Measurements from ENCODE around the gene NLK. TPM values are rescaled to one million over a fixed set of nuclear protein-coding genes. Genes with fewer than 3 reads are reported as not detected.
"Not testable (repeated sequence)": the region's sequence is repeated elsewhere in the genome, so short reads cannot be mapped to it uniquely, and the experiment has no call there.

Gene NLK
- total RNA-seq, 2 donors from 2014 or later, result 15.5 to 30.1 TPM

- Histone ChIP-seq H3K36me3 (replicated peaks in 1 of 2; ENCODE audit: insufficient read depth in 1 of 2, low read depth in 2 of 2) (no peaks in the 10 kb centered on the region), H3K27ac (no peak overlapping the region), H3K9me3 (no peaks in the 10 kb centered on the region), H3K4me3 (no peak overlapping the region), H3K27me3 (no peaks in the 10 kb centered on the region), H3K4me1 (no peaks in the 10 kb centered on the region)
- intact Hi-C loops (cut with DNase I), result no loop called here
- ATAC-seq, result peak; percentile 27
- DNase-seq, result no peak
- WGBS, 2 donors, result 90 to 96% methylated on average over 1 of the region's 1 CpG
- TF ChIP-seq CTCF (IDR thresholded peaks at IDR 0.05) (no peak), POLR2A (IDR thresholded peaks at IDR 0.05) (no peak)
Observed at GRCh38 chr17:28204751-28205150, 162.3 kb downstream of the NLK start.

- no peaks in the 10 kb centered on the region for H3K36me3 ChIP-seq (replicated peaks in 1 of 2; ENCODE audit: insufficient read depth in 1 of 2, low read depth in 2 of 2)
- ATAC-seq (no peak), DNase-seq (no peak)
- intact Hi-C loops (cut with DNase I), result no loop called here
- H3K4me1 ChIP-seq, result no peaks in the 10 kb centered on the region
- no peak overlapping the region for H3K4me3 ChIP-seq
- TF ChIP-seq POLR2A (IDR thresholded peaks at IDR 0.05) (no peak), CTCF (IDR thresholded peaks at IDR 0.05) (no peak)
- no peak overlapping the region for H3K27ac ChIP-seq
- no peaks in the 10 kb centered on the region for H3K27me3 ChIP-seq
- no peaks in the 10 kb centered on the region for H3K9me3 ChIP-seq
Observed at GRCh38 chr17:28206292-28206691, 163.8 kb downstream of the NLK start.

- no peaks in the 10 kb centered on the region for H3K36me3 ChIP-seq (replicated peaks in 1 of 2; ENCODE audit: insufficient read depth in 1 of 2, low read depth in 2 of 2)
- no peaks in the 10 kb centered on the region for H3K4me1 ChIP-seq
- DNase-seq (no peak), ATAC-seq (no peak)
- TF ChIP-seq POLR2A (IDR thresholded peaks at IDR 0.05) (no peak), CTCF (IDR thresholded peaks at IDR 0.05) (no peak)
- 83 to 85% methylated on average over 7 of the region's 7 CpGs for WGBS, 2 donors
- H3K27ac ChIP-seq, result no peak overlapping the region
- no peaks in the 10 kb centered on the region for H3K9me3 ChIP-seq
- intact Hi-C loops (cut with DNase I), result no loop called here
- H3K27me3 ChIP-seq, result no peaks in the 10 kb centered on the region
- H3K4me3 ChIP-seq, result no peak overlapping the region
Observed at GRCh38 chr17:28211811-28212210, 169.3 kb downstream of the NLK start.

GRCh38 chr17:28213578-28213977 lies 171.1 kb downstream of the NLK start:
- DNase-seq; H3K4me3 ChIP-seq; H3K36me3 ChIP-seq (replicated peaks in 1 of 2; ENCODE audit: insufficient read depth in 1 of 2, low read depth in 2 of 2); H3K4me1 ChIP-seq; H3K9me3 ChIP-seq; ATAC-seq; H3K27ac ChIP-seq; H3K27me3 ChIP-seq; intact Hi-C loops (cut with DNase I): not testable (repeated sequence)
- 91 to 96% methylated on average over 2 of the region's 2 CpGs for WGBS, 2 donors

DNA sequence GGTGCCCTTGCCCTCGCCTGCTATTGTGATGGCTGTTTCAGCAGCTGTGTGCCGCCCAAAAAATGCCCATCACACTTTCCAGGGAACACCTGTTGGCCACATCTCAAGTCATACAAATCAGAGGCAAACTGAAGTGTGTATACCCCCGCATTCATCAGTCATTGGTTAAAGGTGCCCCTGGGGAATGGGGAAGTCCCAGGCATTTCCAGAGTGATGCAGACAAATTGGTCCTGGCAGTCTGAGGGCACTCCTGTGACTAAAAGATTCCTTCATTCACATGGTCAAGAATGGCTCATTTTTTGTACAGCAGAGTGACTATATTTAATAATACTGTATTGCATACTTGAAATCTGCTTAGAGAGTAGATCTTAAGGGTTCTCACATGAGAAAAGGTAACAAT lies 173.6 kb downstream of the NLK start:
- H3K4me1 ChIP-seq, result no peaks in the 10 kb centered on the region
- no peak for TF ChIP-seq CTCF (IDR thresholded peaks at IDR 0.05)
- no peak for TF ChIP-seq POLR2A (IDR thresholded peaks at IDR 0.05)
- no peak for DNase-seq
- H3K27me3 ChIP-seq, result no peaks in the 10 kb centered on the region
- ATAC-seq, result no peak
- H3K36me3 ChIP-seq (replicated peaks in 1 of 2; ENCODE audit: insufficient read depth in 1 of 2, low read depth in 2 of 2), result no peaks in the 10 kb centered on the region
- intact Hi-C loops (cut with DNase I), result no loop called here
- no peak overlapping the region for H3K4me3 ChIP-seq
- H3K9me3 ChIP-seq, result no peaks in the 10 kb centered on the region
- H3K27ac ChIP-seq, result no peak overlapping the region
- WGBS, 2 donors, result 43 to 52% methylated on average over 3 of the region's 3 CpGs

Measured in body of pancreas (tissue), 4 donors.